Psoas muscle (tissue), 8 donors: Measurements from ENCODE around the gene PTGER3. TPM values are rescaled to one million over a fixed set of nuclear protein-coding genes. Genes with fewer than 3 reads are reported as not detected.
A peak's percentile ranks its signal among the peaks of the same experiment; 100 is the strongest.

ENCODE experiments used
- ATAC-seq, 4 donors: fragments of 200-7000 bp; cut with Tn5 transposase; one replicate each; pipeline ENCODE4 v1.9.1; 2020; ENCODE audit warnings: moderate library complexity in 3 of 4, mild to moderate bottlenecking in 2 of 4
- DNase-seq, 2 donors: peaks; one replicate each; pipeline ENCODE4 v3.0.0-alpha.2; 2020
- H3K27ac ChIP-seq: fragments of 200-600 bp; one replicate; pipeline ENCODE4 v1.8.0; 2022
- H3K27me3 ChIP-seq, 3 donors: fragments of 200-600 bp in 1 of 3; one replicate each; pipeline versions ENCODE4 v1.6.1 to v1.8.0; 2013 to 2022; ENCODE audit warnings: low read length in 2 of 3, mild to moderate bottlenecking in 2 of 3, moderate library complexity in 1 of 3; ENCODE audit not compliant: insufficient read depth in 3 of 3
- H3K36me3 ChIP-seq, 2 donors: fragments of 200-600 bp in 1 of 2; one replicate each; pipeline versions ENCODE4 v1.6.1 to v1.8.0; 2013 to 2022; ENCODE audit warnings: low read depth in 1 of 2, mild to moderate bottlenecking in 1 of 2, moderate library complexity in 1 of 2; ENCODE audit not compliant: insufficient read depth in 1 of 2
- H3K4me1 ChIP-seq: fragments of 200-600 bp; one replicate; pipeline ENCODE4 v1.8.0; 2022
- H3K4me3 ChIP-seq: fragments of 200-600 bp; one replicate; pipeline ENCODE4 v1.8.0; 2022; ENCODE audit warnings: mild to moderate bottlenecking
- H3K9me3 ChIP-seq: fragments of 200-600 bp; one replicate; pipeline ENCODE4 v1.8.0; 2022
- WGBS, 3 donors: extraction: QIAGEN DNeasy Blood & Tissue Kit; methylation state at CpG; one replicate each; pipeline versions ENCODE4 v1.1.6 to v1.1.7; 2013; 5-methylcytosine and 5-hydroxymethylcytosine counted together
- intact Hi-C, 2 donors: fragments of 100-400 bp; cut with DNase I; formaldehyde crosslinking; loops; one replicate each; pipeline versions ENCODE4 v1.11.0 to v1.14.2; 2022
- long read RNA-seq, 2 donors: library from polyadenylated mRNA; unstranded; transcript quantifications; one replicate each; pipeline ENCODE4 v2.0.0, GENCODE V29; 2021
- polyA plus RNA-seq, 3 donors: library from polyadenylated mRNA; stranded (reverse); fragments of 200-250 nt; gene quantifications; one replicate each; pipeline ENCODE4 v1.2.3, GENCODE V29; 2013
- total RNA-seq, 4 donors: library from RNA; stranded (reverse); fragmentation: NEBNext Ultra II Directional in 2 of 4; extraction: Animal tissue kit (Norgen Biotek cat#: 25700) in 2 of 4; gene quantifications; one replicate each; pipeline versions ENCODE4 v1.2.1 to v1.2.4, GENCODE V29; 2021 to 2023
- TF ChIP-seq, protein P1 (sequence below): fragments of 200-600 bp; IDR thresholded peaks from one replicate; pipeline ENCODE4 v1.8.0; 2022; ENCODE audit warnings: antibody characterized with exemption
- donor health status: healthy with polysubstance abuse.
- donor health status: DM: no; HTN: no; CAD: no; lungs with moderate emphysema.
- donor health status: Bipolar disorder and iron deficiency.
- donor health status: healthy.
- donor health status: DM: yes; HTN: yes; CAD: no.
- donor health status: DM: no; HTN: no; CAD: no.
- donor health status: DM: no; HTN: no; CAD: no.
- donor health status: DM: yes; HTN: yes; CAD: no.

PTGER3 gene
- total RNA-seq (under 1 TPM; 0.28 to 0.79 (median 0.48) TPM), polyA plus RNA-seq (under 1 TPM; 0.24 to 0.68 (median 0.30) TPM)
- long read RNA-seq, donor 1, partial matches to known transcripts = 0 of 1 reads
- long read RNA-seq, donor 1, other reads (novel, unspliced or antisense) = 0 of 1 reads
- long read RNA-seq, donor 2, partial matches to known transcripts = 0 of 1 reads
- long read RNA-seq, donor 2, other reads (novel, unspliced or antisense) = 0 of 1 reads

- DNase-seq (peak; percentile 61 to 68), ATAC-seq (peak; percentile 41 to 80 (median 58))
- H3K9me3 ChIP-seq = no peaks in the 10 kb centered on the region
- H3K27me3 ChIP-seq = peaks cover 0 to 47% (median 11%) of the 10 kb centered on the region in 3 donors
- H3K4me3 ChIP-seq = peak within 1 kb of the TSS; percentile 65
- H3K27ac ChIP-seq = no peak within 1 kb of the TSS
- WGBS, 3 donors = 4 to 8% (median 5%) methylated on average over 31 to 56 of the region's 56 CpGs
- H3K36me3 ChIP-seq = no peaks in the 10 kb centered on the region
- intact Hi-C loops = loop anchor here in 1 of 2 donors (5.0 kb wide), 1 partner anchor 521 kb away; no protein-coding TSS in a partner anchor
- peaks cover 7% of the 10 kb centered on the region for H3K4me1 ChIP-seq
- TF ChIP-seq, protein P1, sequence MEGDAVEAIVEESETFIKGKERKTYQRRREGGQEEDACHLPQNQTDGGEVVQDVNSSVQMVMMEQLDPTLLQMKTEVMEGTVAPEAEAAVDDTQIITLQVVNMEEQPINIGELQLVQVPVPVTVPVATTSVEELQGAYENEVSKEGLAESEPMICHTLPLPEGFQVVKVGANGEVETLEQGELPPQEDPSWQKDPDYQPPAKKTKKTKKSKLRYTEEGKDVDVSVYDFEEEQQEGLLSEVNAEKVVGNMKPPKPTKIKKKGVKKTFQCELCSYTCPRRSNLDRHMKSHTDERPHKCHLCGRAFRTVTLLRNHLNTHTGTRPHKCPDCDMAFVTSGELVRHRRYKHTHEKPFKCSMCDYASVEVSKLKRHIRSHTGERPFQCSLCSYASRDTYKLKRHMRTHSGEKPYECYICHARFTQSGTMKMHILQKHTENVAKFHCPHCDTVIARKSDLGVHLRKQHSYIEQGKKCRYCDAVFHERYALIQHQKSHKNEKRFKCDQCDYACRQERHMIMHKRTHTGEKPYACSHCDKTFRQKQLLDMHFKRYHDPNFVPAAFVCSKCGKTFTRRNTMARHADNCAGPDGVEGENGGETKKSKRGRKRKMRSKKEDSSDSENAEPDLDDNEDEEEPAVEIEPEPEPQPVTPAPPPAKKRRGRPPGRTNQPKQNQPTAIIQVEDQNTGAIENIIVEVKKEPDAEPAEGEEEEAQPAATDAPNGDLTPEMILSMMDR = no peak
Measured at GRCh38 chr1:71047635-71048607, at the start of gene PTGER3. Gene PTGER3 (minus strand): TSS chr1:71047816. CDS start chr1:71047577, 239 bp downstream.

DNA sequence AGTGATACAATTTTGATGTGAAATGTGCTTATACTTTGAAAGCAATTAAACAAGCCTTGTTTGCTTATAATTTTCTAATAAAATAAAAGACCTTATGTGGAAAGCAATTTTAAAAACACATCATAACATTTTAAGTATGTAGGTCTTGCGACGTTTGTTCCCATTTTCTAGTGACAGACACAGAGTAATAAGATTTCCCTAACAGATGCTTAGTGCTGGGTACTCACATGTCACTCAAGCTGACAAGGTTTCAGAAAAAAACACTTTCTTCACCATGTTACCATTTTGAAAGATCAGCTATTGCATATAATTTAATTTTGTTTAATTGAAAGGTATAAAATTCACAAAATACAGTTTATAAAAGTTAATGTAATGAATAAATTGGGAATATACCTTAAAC lies 47.3 kb upstream of the PTGER3 start:
- ATAC-seq = no peak
- Histone ChIP-seq H3K9me3 (no peaks in the 10 kb centered on the region), H3K27ac (no peak overlapping the region), H3K4me1 (no peaks in the 10 kb centered on the region), H3K4me3 (no peak overlapping the region), H3K27me3 (peaks cover 0 to 4% (median 0%) of the 10 kb centered on the region in 3 donors), H3K36me3 (no peaks in the 10 kb centered on the region)
- WGBS, 3 donors = 90 to 93% (median 92%) methylated on average over 2 of the region's 2 CpGs
- TF ChIP-seq, protein P1 = no peak
- DNase-seq = no peak
- intact Hi-C loops = loop anchor here in 1 of 2 donors (5.0 kb wide), 1 partner anchor 427 kb away; no protein-coding TSS in a partner anchor

- WGBS, 3 donors = 79 to 90% (median 82%) methylated on average over 1 of the region's 1 CpG
- Histone ChIP-seq H3K9me3 (no peaks in the 10 kb centered on the region), H3K36me3 (no peaks in the 10 kb centered on the region), H3K4me1 (no peaks in the 10 kb centered on the region), H3K4me3 (no peak overlapping the region), H3K27me3 (peaks cover 0 to 4% (median 0%) of the 10 kb centered on the region in 3 donors), H3K27ac (no peak overlapping the region)
- no peak for ATAC-seq
- intact Hi-C loops = loop anchor here in 1 of 2 donors (5.0 kb wide), 1 partner anchor 428 kb away; no protein-coding TSS in a partner anchor
- TF ChIP-seq, protein P1 = peak; percentile 37
- no peak for DNase-seq
Measured at GRCh38 chr1:71093938-71094337, 46.3 kb upstream of the PTGER3 start.

DNA sequence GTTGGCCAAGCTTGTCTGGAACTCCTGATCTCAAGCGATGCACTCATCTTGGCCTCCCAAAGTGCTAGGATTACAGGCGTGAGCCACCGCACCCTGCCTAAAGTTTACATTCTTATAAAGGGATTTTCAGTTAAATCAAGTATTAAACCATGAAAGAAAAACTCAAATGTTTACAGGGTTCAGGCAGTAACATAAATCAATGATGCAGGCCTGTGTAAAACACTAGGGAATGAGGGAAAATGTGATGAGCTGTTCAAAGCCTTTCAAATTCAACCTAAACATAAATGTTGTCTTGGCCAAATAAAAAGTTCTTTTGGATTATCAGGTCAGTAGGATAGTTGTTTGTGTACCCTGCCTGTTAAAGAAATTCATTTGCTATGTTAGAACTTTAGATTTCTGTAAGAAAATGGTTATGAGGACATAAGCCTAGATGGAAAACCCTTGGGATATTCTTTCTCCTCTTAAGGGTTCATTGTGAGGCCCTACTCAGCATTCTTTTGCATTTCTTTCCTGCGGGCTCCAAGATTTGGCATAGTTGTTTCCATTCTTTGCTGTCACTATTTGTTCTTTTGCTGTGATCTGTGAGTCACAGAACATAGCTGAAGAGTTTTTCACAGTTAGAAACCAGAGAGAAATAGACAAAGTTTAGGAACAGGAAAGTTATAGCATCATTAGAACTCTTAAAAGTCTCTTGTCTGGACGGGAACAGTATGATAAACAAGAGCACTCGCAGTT lies 42.1 kb upstream of the PTGER3 start:
- 79 to 83% (median 80%) methylated on average over 6 of the region's 6 CpGs for WGBS, 3 donors
- no peak for DNase-seq
- H3K27ac ChIP-seq = no peak overlapping the region
- ATAC-seq = no peak
- TF ChIP-seq, protein P1 = no peak
- H3K27me3 ChIP-seq = peaks cover 0 to 17% (median 5%) of the 10 kb centered on the region in 3 donors
- no peaks in the 10 kb centered on the region for H3K36me3 ChIP-seq
- H3K4me1 ChIP-seq = no peaks in the 10 kb centered on the region
- intact Hi-C loops = loop anchor here in 1 of 2 donors (5.0 kb wide), 1 partner anchor 433 kb away; no protein-coding TSS in a partner anchor
- no peak overlapping the region for H3K4me3 ChIP-seq
- H3K9me3 ChIP-seq = no peaks in the 10 kb centered on the region
